SU-DHL-6 (cell line): ENCODE data around the gene PDZD2.

Source experiments
- H2AFZ ChIP-seq: fragments of 200-600 bp; sonication (generic); 2 replicates; pipeline ENCODE4 v1.6.1; 2014; ENCODE audit warnings: low read depth, mild to moderate bottlenecking, moderate library complexity, mixed read lengths, antibody characterized with exemption, low read length; ENCODE audit not compliant: severe bottlenecking
- H3F3A ChIP-seq: fragments of 200-600 bp; shearing (Covaris generic); 2 replicates; pipeline ENCODE4 v1.6.0; 2016; ENCODE audit warnings: antibody characterized with exemption, mild to moderate bottlenecking; ENCODE audit not compliant: insufficient read depth
- H3K27ac ChIP-seq: fragments of 200-600 bp; sonication (generic); 2 replicates; pipeline ENCODE4 v1.5.1; 2016; ENCODE audit warnings: low read depth, mild to moderate bottlenecking, low read length, moderate library complexity, mixed read lengths
- H3K27me3 ChIP-seq: fragments of 200-600 bp; sonication (generic), shearing (Covaris generic); 2 replicates; pipeline ENCODE4 v1.6.0; 2014; ENCODE audit warnings: mild to moderate bottlenecking, low read length
- H3K36me3 ChIP-seq: fragments of 200-600 bp; sonication (generic); 2 replicates; pipeline ENCODE4 v1.6.1; 2014; ENCODE audit warnings: mild to moderate bottlenecking, low read length, mixed read lengths
- H3K4me2 ChIP-seq: fragments of 300-600, 200-600 bp; shearing (Covaris generic), sonication (generic); 2 replicates; pipeline ENCODE4 v1.6.0; 2014; ENCODE audit warnings: low read length, low read depth, mild to moderate bottlenecking; ENCODE audit not compliant: poor library complexity, severe bottlenecking
- H3K4me3 ChIP-seq: fragments of 200-600 bp; sonication (generic); 2 replicates; pipeline ENCODE4 v1.5.1; 2014; ENCODE audit warnings: antibody characterized with exemption, low read length, mild to moderate bottlenecking, mixed read lengths; ENCODE audit not compliant: insufficient read depth, poor library complexity, severe bottlenecking
- H3K79me2 ChIP-seq: fragments of 200-600 bp; sonication (generic); 2 replicates; pipeline ENCODE4 v1.6.1; 2014; ENCODE audit warnings: mild to moderate bottlenecking, low read length, moderate library complexity; ENCODE audit not compliant: insufficient read depth
- H3K9ac ChIP-seq: fragments of 200-600 bp; sonication (generic); 2 replicates; pipeline ENCODE4 v1.7.0; 2014; ENCODE audit warnings: mild to moderate bottlenecking, low read length
- H3K9me2 ChIP-seq: fragments of 200-600 bp; sonication (generic); replicated peaks from 2 replicates; pipeline ENCODE4 v1.6.1; 2014; ENCODE audit warnings: low read length; ENCODE audit not compliant: insufficient read depth
- H3K9me3 ChIP-seq: fragments of 200-600 bp; sonication (generic); 2 replicates; pipeline ENCODE4 v1.6.1; 2014; ENCODE audit warnings: low read length, mixed read lengths; ENCODE audit not compliant: insufficient read depth
- H4K20me1 ChIP-seq: fragments of 200-600 bp; sonication (generic); 2 replicates; pipeline ENCODE4 v1.6.1; 2014; ENCODE audit warnings: low read depth, mild to moderate bottlenecking, antibody characterized with exemption, low read length, moderate library complexity, mixed read lengths
- CTCF ChIP-seq: fragments of 200-600 bp; sonication (generic); IDR thresholded peaks from one replicate; pipeline ENCODE4 v1.5.1; 2017; ENCODE audit warnings: antibody characterized with exemption, mild to moderate bottlenecking, low read length, moderate library complexity; ENCODE audit not compliant: insufficient read depth, poor library complexity, severe bottlenecking
- EZH2phosphoT487 ChIP-seq: fragments of 200-600 bp; sonication (generic), shearing (Covaris generic); conservative IDR thresholded peaks from 2 replicates; pipeline ENCODE4 v1.6.1; 2018; ENCODE audit warnings: mild to moderate bottlenecking, antibody characterized with exemption, low read length, moderate library complexity, mixed read lengths

Gene PDZD2

GRCh38 chr5:32003981-32004380 is 365.1 kb downstream of the PDZD2 start:
- TF ChIP-seq CTCF (no peak), EZH2phosphoT487 (no peak)
- no peaks in the 10 kb centered on the region for H3K9me2 ChIP-seq
- no peaks in the 10 kb centered on the region for H3K79me2 ChIP-seq
- no peak overlapping the region for H3K4me2 ChIP-seq
- H3K4me3 ChIP-seq: no peak overlapping the region
- H3K9ac ChIP-seq: no peak overlapping the region
- no peaks in the 10 kb centered on the region for H3K36me3 ChIP-seq
- no peaks in the 10 kb centered on the region for H4K20me1 ChIP-seq
- H3K27me3 ChIP-seq: no peaks in the 10 kb centered on the region
- H2AFZ ChIP-seq: no peak overlapping the region
- no peaks in the 10 kb centered on the region for H3K9me3 ChIP-seq
- H3F3A ChIP-seq: no peaks in the 10 kb centered on the region
- no peak overlapping the region for H3K27ac ChIP-seq

- H3K36me3 ChIP-seq: no peaks in the 10 kb centered on the region
- no peak overlapping the region for H3K4me2 ChIP-seq
- no peaks in the 10 kb centered on the region for H3K9me3 ChIP-seq
- no peaks in the 10 kb centered on the region for H3F3A ChIP-seq
- no peak overlapping the region for H3K27ac ChIP-seq
- TF ChIP-seq EZH2phosphoT487 (no peak), CTCF (no peak)
- no peaks in the 10 kb centered on the region for H4K20me1 ChIP-seq
- H3K4me3 ChIP-seq: no peak overlapping the region
- H2AFZ ChIP-seq: no peak overlapping the region
- no peak overlapping the region for H3K9ac ChIP-seq
- no peaks in the 10 kb centered on the region for H3K79me2 ChIP-seq
- H3K27me3 ChIP-seq: no peaks in the 10 kb centered on the region
- H3K9me2 ChIP-seq: no peaks in the 10 kb centered on the region
Measured at GRCh38 chr5:32004404-32004803, 365.5 kb downstream of the PDZD2 start.

- H4K20me1 ChIP-seq: no peaks in the 10 kb centered on the region
- H3K9ac ChIP-seq: no peak overlapping the region
- TF ChIP-seq CTCF (no peak), EZH2phosphoT487 (no peak)
- no peak overlapping the region for H3K4me3 ChIP-seq
- no peak overlapping the region for H3K27ac ChIP-seq
- H2AFZ ChIP-seq: no peak overlapping the region
- no peaks in the 10 kb centered on the region for H3K36me3 ChIP-seq
- H3K9me3 ChIP-seq: no peaks in the 10 kb centered on the region
- H3F3A ChIP-seq: no peaks in the 10 kb centered on the region
- H3K79me2 ChIP-seq: no peaks in the 10 kb centered on the region
- no peaks in the 10 kb centered on the region for H3K9me2 ChIP-seq
- no peak overlapping the region for H3K4me2 ChIP-seq
- no peaks in the 10 kb centered on the region for H3K27me3 ChIP-seq
Measured at GRCh38 chr5:32008746-32009145, 369.8 kb downstream of the PDZD2 start.

GRCh38 chr5:32013658-32014057 is 374.7 kb downstream of the PDZD2 start:
- Histone ChIP-seq H3K27me3 (no peaks in the 10 kb centered on the region), H3K4me3 (no peak overlapping the region), H3K36me3 (no peaks in the 10 kb centered on the region), H3K9ac (no peak overlapping the region), H3F3A (no peaks in the 10 kb centered on the region), H4K20me1 (no peaks in the 10 kb centered on the region), H3K79me2 (no peaks in the 10 kb centered on the region), H2AFZ (no peak overlapping the region), H3K4me2 (no peak overlapping the region), H3K27ac (no peak overlapping the region), H3K9me2 (no peaks in the 10 kb centered on the region), H3K9me3 (no peaks in the 10 kb centered on the region)
- TF ChIP-seq EZH2phosphoT487: no peak
- TF ChIP-seq CTCF: no peak
